HL-60 (cell line): ENCODE measurements around the gene C9orf50.
A peak's percentile ranks its signal among the peaks of the same experiment; 100 is the strongest.

Source experiments
- CTCF ChIP-seq: IDR thresholded peaks from one replicate; pipeline ENCODE4 v1.5.1; 2011; ENCODE audit warnings: low read length, control low read depth, inconsistent platforms; ENCODE audit not compliant: insufficient read depth
- GABPA ChIP-seq: IDR thresholded peaks from 2 replicates; pipeline ENCODE4 v1.6.1; 2012; ENCODE audit warnings: low read depth
- POLR2AphosphoS5 ChIP-seq: IDR thresholded peaks from 2 replicates; pipeline ENCODE4 v1.6.1; 2012; ENCODE audit warnings: low read depth
- SPI1 ChIP-seq: IDR thresholded peaks from 2 replicates; pipeline ENCODE4 v1.6.1; 2012; ENCODE audit warnings: low read depth, mild to moderate bottlenecking, borderline replicate concordance

DNA sequence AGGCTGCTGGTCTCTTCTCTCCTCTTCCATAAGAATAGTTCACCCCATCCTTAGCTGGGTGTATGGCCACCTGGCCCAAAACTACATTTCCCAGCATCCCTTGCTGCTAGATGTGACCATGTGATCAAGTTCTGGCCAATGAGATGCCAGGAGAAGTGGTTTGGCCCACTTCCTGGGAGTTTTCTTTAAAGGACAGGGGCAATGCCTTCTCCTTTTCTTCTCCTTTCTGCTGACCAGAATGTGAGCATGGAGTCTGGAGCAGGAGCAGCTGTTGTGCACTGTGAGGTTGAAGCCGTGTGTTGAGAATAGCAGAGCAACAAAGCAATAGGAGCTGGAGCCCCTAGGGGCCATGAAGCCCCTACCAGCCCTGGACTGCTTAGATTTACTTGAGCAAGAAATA lies 36.8 kb downstream of the C9orf50 start:
- TF ChIP-seq CTCF = no peak
- peak; percentile 65 for TF ChIP-seq SPI1
- peak; percentile 32; the same call in 1 of the 2 replicates for TF ChIP-seq POLR2AphosphoS5
- no peak for TF ChIP-seq GABPA
